Endothelial cell of umbilical vein (primary cell): ENCODE results near the gene NSMCE3. TPM values are rescaled to one million over a fixed set of nuclear protein-coding genes. Genes with fewer than 3 reads are reported as not detected.

Experiments used
- BruUV-seq: library from RNA; stranded (reverse); fragments of 400-500 nt; replicated peaks from 2 replicates; lab custom pipeline; 2021; lab: Mats Ljungman, UMichigan
- CTCF ChIA-PET: fragments of 300-600, 350-600 bp; sonication (Branson Sonifier 250); formaldehyde crosslinking; loops from one replicate; lab custom pipeline; 2021; ENCODE audit warnings: antibody characterized with exemption, inconsistent platforms; lab: Charles Lee
- POLR2A ChIA-PET: fragments of 300-600, 350-600 bp; sonication (Branson Sonifier 250); formaldehyde crosslinking; loops from one replicate; lab custom pipeline; 2021; ENCODE audit warnings: antibody characterized with exemption, inconsistent platforms; lab: Charles Lee
- DNase-seq: peaks from one replicate; pipeline ENCODE4 v3.0.0-alpha.2; 2011; ENCODE audit warnings: low read depth, low spot score
- FAIRE-seq: peaks from 2 replicates; lab custom pipeline; 2011; peaks lifted over from hg19 to GRCh38; lab: Jason Lieb, UNC
- H2AFZ ChIP-seq: 2 replicates; pipeline ENCODE4 v1.6.0; 2012; ENCODE audit warnings: low read depth, low read length, control low read depth, inconsistent platforms
- H3K27ac ChIP-seq: 2 replicates; pipeline ENCODE4 v1.5.1; 2011; ENCODE audit warnings: low read depth, mild to moderate bottlenecking, control low read depth, low read length, moderate library complexity; ENCODE audit not compliant: insufficient read depth
- H3K27me3 ChIP-seq, 2 experiments: 2 replicates each; pipeline versions ENCODE4 v1.6.0 to v1.6.1; 2011; ENCODE audit warnings: low read length in 2 of 2, mixed read lengths in 1 of 2; ENCODE audit not compliant: control insufficient read depth in 2 of 2, insufficient read depth in 2 of 2
- H3K36me3 ChIP-seq, 2 experiments: 2 replicates in 1 of 2; 3 replicates in 1 of 2; pipeline ENCODE4 v1.5.1; 2011; ENCODE audit warnings: low read length in 2 of 2, mild to moderate bottlenecking in 1 of 2, moderate library complexity in 1 of 2; ENCODE audit not compliant: control insufficient read depth in 2 of 2, insufficient read depth in 2 of 2; ENCODE audit errors: extremely low read depth in 1 of 2
- H3K4me1 ChIP-seq: 3 replicates; pipeline ENCODE4 v1.5.1; 2011; ENCODE audit warnings: mild to moderate bottlenecking, low read length; ENCODE audit not compliant: control insufficient read depth, insufficient read depth; ENCODE audit errors: extremely low read depth
- H3K4me2 ChIP-seq: 2 replicates; pipeline ENCODE4 v1.6.1; 2011; ENCODE audit warnings: low read length, control low read depth, mixed read lengths; ENCODE audit not compliant: insufficient read depth
- H3K4me3 ChIP-seq, 3 experiments: fragments of 200-600 bp in 1 of 3; sonication (generic), shearing (Covaris generic) in 1 of 3; replicated peaks in 1 of 3; 2 replicates each; pipeline ENCODE4 v1.5.1; 2011 to 2016; ENCODE audit warnings: control low read depth in 3 of 3, low read length in 3 of 3, mild to moderate bottlenecking in 2 of 3, inconsistent platforms in 1 of 3, low read depth in 1 of 3, moderate library complexity in 1 of 3; ENCODE audit not compliant: insufficient read depth in 1 of 3
- H3K79me2 ChIP-seq: 2 replicates; pipeline ENCODE4 v1.6.0; 2012; ENCODE audit warnings: low read length, inconsistent platforms; ENCODE audit not compliant: control insufficient read depth, insufficient read depth
- H3K9ac ChIP-seq: replicated peaks from 2 replicates; pipeline ENCODE3; 2011; ENCODE audit warnings: low read length, control low read depth; ENCODE audit not compliant: insufficient read depth; ENCODE audit errors: extremely low read depth
- H3K9me1 ChIP-seq: replicated peaks from 3 replicates; pipeline ENCODE4 v1.6.0; 2011; ENCODE audit warnings: mild to moderate bottlenecking, low read length; ENCODE audit not compliant: control insufficient read depth, insufficient read depth; ENCODE audit errors: extremely low read depth
- H3K9me3 ChIP-seq: replicated peaks from 2 replicates; pipeline ENCODE4 v1.5.1; 2012; ENCODE audit warnings: low read length, inconsistent platforms; ENCODE audit not compliant: control insufficient read depth, insufficient read depth
- H4K20me1 ChIP-seq: replicated peaks from 2 replicates; pipeline ENCODE3; 2011; ENCODE audit warnings: mild to moderate bottlenecking, low read length; ENCODE audit not compliant: control insufficient read depth, insufficient read depth; ENCODE audit errors: extremely low read depth
- EZH2 ChIP-seq: IDR thresholded peaks from 2 replicates; pipeline ENCODE4 v1.6.1; 2012; ENCODE audit warnings: borderline replicate concordance, low read depth, mild to moderate bottlenecking, moderate library complexity, low read length, inconsistent platforms; ENCODE audit not compliant: severe bottlenecking
- FOS ChIP-seq: IDR thresholded peaks from 2 replicates; pipeline ENCODE4 v1.6.1; 2011; ENCODE audit warnings: mild to moderate bottlenecking, low read length, moderate library complexity, borderline replicate concordance; ENCODE audit not compliant: insufficient read depth
- GATA2 ChIP-seq: IDR thresholded peaks from 2 replicates; pipeline ENCODE4 v1.7.0; 2011; ENCODE audit warnings: low read depth, mild to moderate bottlenecking, moderate library complexity, mixed read lengths, low read length; ENCODE audit not compliant: insufficient read length, insufficient read depth
- JUN ChIP-seq: IDR thresholded peaks from 2 replicates; pipeline ENCODE4 v1.6.1; 2011; ENCODE audit warnings: borderline replicate concordance, low read depth; ENCODE audit not compliant: insufficient read length, insufficient read depth
- MYC ChIP-seq: IDR thresholded peaks from one replicate; pipeline ENCODE4 v1.6.1; 2011; ENCODE audit warnings: mild to moderate bottlenecking, low read depth, low read length
- POLR2A ChIP-seq: IDR thresholded peaks from 2 replicates; pipeline ENCODE4 v1.6.1; 2012; ENCODE audit warnings: low read depth, mild to moderate bottlenecking, control low read depth, low read length
- POLR2AphosphoS5 ChIP-seq: IDR thresholded peaks from 2 replicates; pipeline ENCODE4 v1.6.1; 2012; ENCODE audit warnings: low read depth, mild to moderate bottlenecking, control low read depth, low read length, moderate library complexity; ENCODE audit not compliant: insufficient read depth
- dilution Hi-C: fragments of 300-500 bp; cut with MboI; formaldehyde crosslinking; loops from one replicate; pipeline ENCODE4 v1.15.0; 2019; ENCODE audit warnings: low sequenced_read_pairs; ENCODE audit not compliant: extremely low pct_ligation_motif_present
- intact Hi-C: fragments of 100-400 bp; cut with micrococcal nuclease; formaldehyde crosslinking; loops from one replicate; pipeline ENCODE4 v1.10.0; 2022
- polyA plus RNA-seq, 4 experiments: library from polyadenylated mRNA; depleted of rRNA in 3 of 4; stranded (reverse) in 3 of 4; unstranded in 1 of 4; fragments of >200 nt; gene quantifications; 2 replicates each; pipeline versions ENCODE4 v1.2.1 to v1.2.3, GENCODE V29; 2011 to 2012; ENCODE audit warnings: missing spikeins in 1 of 4
- total RNA-seq: library from RNA; stranded (reverse); gene quantifications from 2 replicates; pipeline ENCODE4 v1.2.3, GENCODE V29; 2021
- TF ChIP-seq, protein P1 (sequence below): IDR thresholded peaks from 2 replicates; pipeline ENCODE4 v1.6.1; 2011; ENCODE audit not compliant: insufficient read depth, insufficient read length
- TF ChIP-seq, protein P2 (sequence below), 2 donors: IDR thresholded peaks; 1 replicate in 1 of 2; 2 replicates in 1 of 2; pipeline ENCODE4 v1.5.1; 2011; ENCODE audit warnings: low read length in 2 of 2, mild to moderate bottlenecking in 2 of 2, moderate library complexity in 2 of 2, control low read depth in 1 of 2, inconsistent platforms in 1 of 2, low read depth in 1 of 2; ENCODE audit not compliant: insufficient read depth in 1 of 2; ENCODE audit errors: extremely low read depth in 1 of 2

Gene NSMCE3
- total and polyA plus RNA-seq, 2 donors (not counting 3 experiments of a cell fraction or from before 2014, with no cell fraction given) = 4.5 to 5.8 TPM

GRCh38 chr15:29316422-29316821, 46.8 kb upstream of the NSMCE3 start:
- Histone ChIP-seq H2AFZ (no peak overlapping the region), H3K79me2 (no peaks in the 10 kb centered on the region), H3K4me3 (no peak overlapping the region), H3K9me3 (no peaks in the 10 kb centered on the region), H4K20me1 (no peaks in the 10 kb centered on the region), H3K27ac (no peak overlapping the region), H3K9ac (no peak overlapping the region), H3K4me2 (no peak overlapping the region), H3K4me1 (no peaks in the 10 kb centered on the region), H3K36me3 (no peaks in the 10 kb centered on the region), H3K27me3 (no peaks in the 10 kb centered on the region), H3K9me1 (no peaks in the 10 kb centered on the region)
- TF ChIP-seq MYC = no peak
- TF ChIP-seq, protein P1, sequence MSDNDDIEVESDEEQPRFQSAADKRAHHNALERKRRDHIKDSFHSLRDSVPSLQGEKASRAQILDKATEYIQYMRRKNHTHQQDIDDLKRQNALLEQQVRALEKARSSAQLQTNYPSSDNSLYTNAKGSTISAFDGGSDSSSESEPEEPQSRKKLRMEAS = no peak
- TF ChIP-seq GATA2 = no peak
- no peak for TF ChIP-seq EZH2
- no peak for TF ChIP-seq FOS
- TF ChIP-seq JUN = no peak
- TF ChIP-seq POLR2AphosphoS5 = no peak
- no peak for TF ChIP-seq POLR2A
- TF ChIP-seq, protein P2, sequence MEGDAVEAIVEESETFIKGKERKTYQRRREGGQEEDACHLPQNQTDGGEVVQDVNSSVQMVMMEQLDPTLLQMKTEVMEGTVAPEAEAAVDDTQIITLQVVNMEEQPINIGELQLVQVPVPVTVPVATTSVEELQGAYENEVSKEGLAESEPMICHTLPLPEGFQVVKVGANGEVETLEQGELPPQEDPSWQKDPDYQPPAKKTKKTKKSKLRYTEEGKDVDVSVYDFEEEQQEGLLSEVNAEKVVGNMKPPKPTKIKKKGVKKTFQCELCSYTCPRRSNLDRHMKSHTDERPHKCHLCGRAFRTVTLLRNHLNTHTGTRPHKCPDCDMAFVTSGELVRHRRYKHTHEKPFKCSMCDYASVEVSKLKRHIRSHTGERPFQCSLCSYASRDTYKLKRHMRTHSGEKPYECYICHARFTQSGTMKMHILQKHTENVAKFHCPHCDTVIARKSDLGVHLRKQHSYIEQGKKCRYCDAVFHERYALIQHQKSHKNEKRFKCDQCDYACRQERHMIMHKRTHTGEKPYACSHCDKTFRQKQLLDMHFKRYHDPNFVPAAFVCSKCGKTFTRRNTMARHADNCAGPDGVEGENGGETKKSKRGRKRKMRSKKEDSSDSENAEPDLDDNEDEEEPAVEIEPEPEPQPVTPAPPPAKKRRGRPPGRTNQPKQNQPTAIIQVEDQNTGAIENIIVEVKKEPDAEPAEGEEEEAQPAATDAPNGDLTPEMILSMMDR (IDR thresholded peaks at IDR 0.05; ENCODE audit: extremely low read depth in 1 of 2, insufficient read depth in 1 of 2, low read depth in 1 of 2, low read length in 2 of 2) = no peak
- intact Hi-C loops = no loop called here
- POLR2A ChIA-PET = no interaction called here
- dilution Hi-C loops = no loop called here
- CTCF ChIA-PET = no interaction called here
- FAIRE-seq (no peak), DNase-seq (no peak)
- no TSS peak for BruUV-seq
